Measurements from ENCODE around the gene PIGS.

- TF ChIP-seq MAX (IDR thresholded peaks at IDR 0.05) = no peak
- TF ChIP-seq POLR2A (IDR thresholded peaks at IDR 0.05; ENCODE audit: borderline replicate concordance, extremely low read depth, insufficient read depth, insufficient read length) = no peak
- TF ChIP-seq CTCF (IDR thresholded peaks at IDR 0.05 in 2 of 3, conservative IDR thresholded peaks at IDR 0.05 in 1 of 3; ENCODE audit: borderline replicate concordance in 1 of 3, insufficient read depth in 1 of 3, low read depth in 2 of 3, low read length in 2 of 3) = no peak
- TF ChIP-seq SP1 (IDR thresholded peaks at IDR 0.05; ENCODE audit: low read depth) = no peak
Measured at GRCh38 chr17:28513476-28513875, 57.8 kb downstream of the PIGS start.
